NCI-H1694 treated with DMSO at 0.1 percent for 48 hours (cell line): ENCODE results near the gene YWHAQ.
A peak's percentile ranks its signal among the peaks of the same experiment; 100 is the strongest.
"Not testable (repeated sequence)": the region's sequence is repeated elsewhere in the genome, so short reads cannot be mapped to it uniquely, and the experiment has no call there.

Source experiments
- DNase-seq: peaks from one replicate; lab custom pipeline; 2025; lab: John Stamatoyannopoulos, UW

YWHAQ gene

GRCh38 chr2:9594366-9595054 is 36.3 kb downstream of the YWHAQ start:
- DNase-seq: no peak

GRCh38 chr2:9593925-9594324 is 36.9 kb downstream of the YWHAQ start:
- no peak for DNase-seq

DNA sequence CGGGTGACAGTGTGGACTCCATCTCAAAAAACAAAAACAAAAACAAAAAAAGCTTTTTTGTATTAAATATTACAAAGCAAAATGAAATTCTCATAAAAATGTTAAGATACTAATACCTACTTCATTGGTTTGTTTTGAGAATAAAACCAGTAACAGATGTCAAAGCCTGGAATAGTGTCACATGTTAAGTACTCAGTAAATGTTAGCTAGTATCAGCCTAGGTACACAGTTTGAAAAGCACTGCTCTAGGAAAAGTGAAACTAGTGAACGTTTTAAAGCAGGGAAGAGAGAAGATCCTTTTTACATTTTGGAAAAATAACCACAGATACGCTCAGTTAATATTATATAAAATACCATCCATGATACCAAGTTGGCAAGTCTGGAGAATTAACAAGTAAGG is 38.1 kb downstream of the YWHAQ start:
- no peak for DNase-seq

DNA sequence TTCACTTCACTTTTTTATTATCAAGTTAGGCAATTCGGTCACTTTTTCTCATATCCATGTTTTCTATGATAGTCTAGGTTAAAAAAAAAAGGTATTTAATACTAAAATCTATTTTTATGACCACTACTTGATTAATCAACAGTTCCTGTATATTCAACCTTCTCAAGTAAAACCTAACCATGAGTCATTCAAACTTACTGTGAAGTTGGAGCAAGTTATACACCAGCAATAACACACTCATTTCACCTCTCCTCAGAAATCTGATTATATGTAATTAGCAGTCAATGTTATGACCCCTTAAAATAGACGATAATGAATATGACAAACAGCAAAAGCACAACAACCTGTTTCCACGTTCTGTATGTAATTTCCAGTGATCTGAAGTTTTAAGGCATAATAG is 40.2 kb downstream of the YWHAQ start:
- DNase-seq: no peak

DNA sequence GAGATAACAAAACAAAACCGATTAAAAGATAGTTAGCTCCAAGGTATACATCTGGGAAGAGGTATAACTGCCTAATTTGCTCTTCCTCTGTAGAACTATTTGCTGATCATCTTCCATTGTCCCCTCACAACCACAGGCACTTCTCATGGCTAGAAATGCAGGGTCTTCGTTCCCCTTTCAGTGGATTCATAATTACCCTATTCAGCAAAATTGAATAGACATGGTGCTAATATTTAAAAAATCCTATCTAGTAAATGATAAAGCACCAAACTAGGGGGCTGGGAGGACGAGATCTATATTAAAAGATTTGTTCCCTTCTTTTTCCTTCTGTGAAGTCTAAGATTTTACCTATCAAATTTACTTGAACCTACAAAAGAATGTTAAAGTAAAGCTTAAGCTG is 44.3 kb downstream of the YWHAQ start:
- DNase-seq: no peak

DNA sequence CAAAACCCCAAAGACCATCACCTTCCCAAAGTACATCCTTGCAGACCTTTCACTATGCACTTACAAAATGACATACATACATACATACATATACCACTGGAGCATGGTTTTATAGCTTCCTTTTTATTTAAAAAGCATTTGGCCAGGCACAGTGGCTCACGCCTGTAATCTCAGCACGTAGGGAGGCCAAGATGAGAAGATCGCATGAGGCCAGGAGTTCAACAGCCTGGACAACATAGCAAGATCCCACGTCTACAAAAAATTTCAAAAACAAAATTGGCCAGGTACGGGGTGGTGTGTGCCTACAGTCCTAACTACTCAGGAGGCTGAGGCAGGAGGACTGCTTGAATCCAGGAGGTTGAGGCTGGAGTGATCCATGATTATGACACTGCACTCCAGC is 45.3 kb downstream of the YWHAQ start:
- no peak for DNase-seq

DNA sequence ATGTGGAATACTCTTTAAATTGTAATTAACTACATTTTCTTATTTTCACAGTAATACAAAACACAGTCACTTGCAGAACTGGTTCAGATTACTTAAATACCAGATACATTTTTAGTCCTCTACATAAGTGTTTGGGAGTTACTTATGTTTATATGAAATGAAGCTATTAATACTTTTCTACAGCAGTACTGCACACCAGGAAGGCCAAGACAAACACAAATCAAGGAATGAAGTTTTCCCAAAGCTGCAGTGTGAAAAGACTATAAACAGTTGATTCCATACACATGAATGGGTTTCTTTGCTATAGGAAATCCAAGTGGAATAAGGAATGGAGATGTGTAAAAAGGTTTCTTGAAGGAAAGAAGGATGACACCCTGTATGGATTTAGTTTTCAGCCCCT is 45.9 kb downstream of the YWHAQ start:
- DNase-seq: not testable (repeated sequence)

DNA sequence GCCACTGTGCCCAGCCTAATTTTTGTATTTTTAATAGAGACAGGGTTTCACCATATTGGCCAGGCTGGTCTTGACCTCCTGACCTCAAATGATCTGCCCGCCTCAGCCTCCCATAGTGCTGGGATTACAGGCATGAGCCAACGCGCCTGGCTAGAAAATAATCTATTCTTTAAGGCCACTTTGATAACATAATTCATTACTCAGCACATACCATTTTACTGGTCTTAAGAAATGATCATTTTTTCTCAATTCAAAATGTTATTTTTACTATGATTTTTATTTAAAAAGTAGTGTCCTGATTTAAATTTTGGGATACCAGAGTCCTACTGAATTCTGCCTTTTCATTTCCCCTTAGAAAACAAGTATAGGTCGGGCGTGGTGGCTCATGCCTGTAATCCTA is 48.2 kb downstream of the YWHAQ start:
- no peak for DNase-seq

DNA sequence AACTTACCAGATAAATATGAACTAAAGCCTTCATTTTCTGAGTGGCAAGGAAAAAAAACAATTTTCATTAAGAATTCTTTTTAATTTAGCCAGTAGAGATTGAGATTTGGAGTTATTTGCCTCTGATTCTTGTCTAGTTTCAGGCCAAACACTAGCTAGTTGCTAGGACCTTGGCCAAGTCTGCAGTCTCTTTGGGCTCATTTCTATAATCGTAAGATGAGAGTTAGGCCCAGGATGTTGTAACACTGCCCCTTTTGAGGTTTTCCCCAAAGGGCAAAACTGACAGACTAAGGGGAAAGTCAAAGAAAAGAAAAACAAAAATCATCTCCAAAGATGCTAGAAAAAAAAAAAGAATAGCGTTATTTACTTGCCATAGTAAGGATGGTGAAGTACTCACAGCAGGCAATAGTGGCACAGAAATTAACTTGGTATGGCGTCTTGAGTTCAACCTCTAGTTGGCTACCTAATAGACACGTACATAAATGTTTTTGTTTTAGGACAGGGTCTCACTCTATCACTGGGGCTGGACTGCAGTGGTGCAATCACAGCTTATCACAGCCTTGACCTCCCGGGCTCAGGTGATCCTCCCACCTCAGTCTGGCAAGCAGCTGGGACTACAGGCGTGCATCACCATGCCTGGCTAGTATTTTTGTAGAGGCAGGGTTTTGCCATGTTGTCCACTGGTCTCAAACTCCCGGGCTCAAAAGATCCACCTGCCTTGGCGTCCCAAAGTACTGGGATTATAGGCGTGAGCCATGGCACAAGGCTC is 52.1 kb downstream of the YWHAQ start:
- no peak for DNase-seq

DNA sequence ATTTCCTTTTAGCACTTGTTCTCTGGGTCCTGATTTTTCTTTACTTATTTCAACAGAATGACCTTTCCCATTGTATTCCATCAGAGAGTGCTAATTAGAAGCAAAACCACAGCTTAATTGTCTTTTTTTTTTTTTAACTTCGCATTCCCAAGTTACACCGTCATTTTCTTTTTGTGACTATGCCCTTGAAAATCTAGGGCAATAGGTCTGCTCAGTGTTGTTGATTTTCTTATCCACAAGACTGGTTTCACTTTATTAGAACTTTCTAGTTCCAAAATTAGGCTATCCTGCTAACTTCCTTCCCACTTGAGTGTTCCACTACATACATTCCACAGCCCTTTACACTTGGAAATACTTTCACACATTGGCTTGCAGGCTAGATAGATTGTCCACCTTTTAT is 56.5 kb downstream of the YWHAQ start:
- no peak for DNase-seq

DNA sequence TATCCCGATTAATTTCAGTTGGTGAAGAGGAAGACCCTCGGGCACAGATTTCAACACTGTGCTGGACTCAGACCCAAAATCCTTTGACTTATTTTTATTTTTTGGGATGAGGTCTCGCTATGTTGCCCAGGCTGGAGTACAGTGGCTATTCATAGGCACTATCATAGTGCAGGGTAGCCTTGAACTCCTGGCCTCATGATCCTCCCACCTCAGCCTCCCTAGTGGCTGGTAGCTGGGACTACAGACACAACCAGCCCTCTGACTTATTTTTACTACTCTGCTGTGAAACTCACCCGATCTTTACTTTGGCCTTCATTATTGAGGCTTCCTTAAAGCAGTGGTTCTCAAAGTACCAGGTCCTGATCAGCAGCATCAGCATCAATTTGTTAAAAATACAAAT is 57.0 kb downstream of the YWHAQ start:
- DNase-seq: no peak

GRCh38 chr2:9573013-9573720 is 57.6 kb downstream of the YWHAQ start:
- DNase-seq: no peak

DNA sequence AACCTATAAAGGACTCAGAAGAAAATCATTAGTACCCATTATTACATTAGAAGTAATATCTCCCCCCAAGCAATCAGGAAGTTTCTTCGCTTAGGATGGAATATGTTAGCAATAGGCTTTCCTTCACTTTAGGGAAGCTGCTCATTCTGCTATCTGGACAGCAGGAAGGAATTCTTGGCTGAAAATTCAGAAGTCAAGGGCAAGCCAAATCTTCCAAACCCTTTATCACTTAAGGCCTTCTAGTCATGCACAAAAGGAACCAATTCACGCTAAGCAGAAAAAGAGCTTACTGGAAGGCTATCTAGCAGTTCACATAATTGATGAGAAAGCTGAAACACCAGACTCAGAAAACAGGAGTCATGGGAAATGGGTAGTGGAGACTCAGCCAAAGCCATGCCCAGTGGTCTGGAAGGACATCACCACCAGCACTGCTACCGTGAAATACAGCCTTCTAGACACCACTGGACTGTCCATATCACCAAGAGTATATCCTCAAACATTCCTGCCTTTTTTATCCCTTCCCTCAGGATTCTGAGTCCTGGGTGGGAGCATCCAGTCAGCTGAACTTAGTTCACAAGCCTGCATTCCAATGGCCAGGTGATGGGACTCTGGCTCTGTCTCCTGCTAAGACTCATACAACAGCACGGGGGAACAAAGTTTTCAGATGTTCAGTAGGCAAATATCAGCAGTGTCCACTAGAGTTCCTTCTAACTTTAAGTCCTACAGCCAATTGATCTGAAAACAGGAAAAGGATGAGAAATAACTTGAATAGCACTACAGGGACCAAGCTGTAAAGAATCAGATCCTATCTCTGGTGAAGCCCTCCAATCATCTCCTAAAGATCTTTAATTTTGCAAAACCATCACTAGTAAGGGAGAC is 60.4 kb downstream of the YWHAQ start:
- no peak for DNase-seq

- no peak for DNase-seq
Observed at GRCh38 chr2:9565436-9566153, 65.2 kb downstream of the YWHAQ start.

GRCh38 chr2:9560628-9561027 is 70.2 kb downstream of the YWHAQ start:
- no peak for DNase-seq

- no peak for DNase-seq
Observed at GRCh38 chr2:9558948-9559381, 71.8 kb downstream of the YWHAQ start.

DNA sequence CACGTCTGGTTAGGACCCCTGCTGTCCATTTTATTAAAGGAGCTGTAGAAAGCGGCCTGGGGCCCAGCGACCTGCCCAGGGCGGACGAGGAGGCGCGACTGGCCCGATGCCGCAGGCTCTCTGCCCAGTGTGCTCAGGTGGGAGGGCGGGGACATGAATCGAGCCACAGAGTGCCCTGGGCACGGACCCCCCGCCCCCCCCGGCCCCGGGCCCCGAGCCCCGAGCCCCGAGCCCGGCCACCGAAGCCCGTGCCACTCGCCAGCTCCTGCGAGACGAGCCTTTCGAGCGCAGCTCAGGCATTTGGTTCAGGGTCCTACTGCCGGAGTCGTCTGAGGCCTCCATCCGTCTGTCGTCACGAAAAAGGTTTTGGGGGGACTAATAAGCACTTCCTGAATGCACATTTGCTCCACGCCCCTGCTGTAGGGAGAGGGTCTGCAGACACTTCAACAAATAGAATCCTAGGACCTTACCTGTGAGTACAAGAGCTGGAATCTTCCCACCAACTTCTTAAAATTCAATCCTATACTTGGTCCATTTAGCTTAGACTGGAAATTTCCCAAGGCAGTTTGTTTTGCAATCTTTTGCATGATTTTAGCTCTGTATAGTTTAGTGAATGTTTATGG is 74.6 kb downstream of the YWHAQ start:
- DNase-seq: peak; percentile 66

DNA sequence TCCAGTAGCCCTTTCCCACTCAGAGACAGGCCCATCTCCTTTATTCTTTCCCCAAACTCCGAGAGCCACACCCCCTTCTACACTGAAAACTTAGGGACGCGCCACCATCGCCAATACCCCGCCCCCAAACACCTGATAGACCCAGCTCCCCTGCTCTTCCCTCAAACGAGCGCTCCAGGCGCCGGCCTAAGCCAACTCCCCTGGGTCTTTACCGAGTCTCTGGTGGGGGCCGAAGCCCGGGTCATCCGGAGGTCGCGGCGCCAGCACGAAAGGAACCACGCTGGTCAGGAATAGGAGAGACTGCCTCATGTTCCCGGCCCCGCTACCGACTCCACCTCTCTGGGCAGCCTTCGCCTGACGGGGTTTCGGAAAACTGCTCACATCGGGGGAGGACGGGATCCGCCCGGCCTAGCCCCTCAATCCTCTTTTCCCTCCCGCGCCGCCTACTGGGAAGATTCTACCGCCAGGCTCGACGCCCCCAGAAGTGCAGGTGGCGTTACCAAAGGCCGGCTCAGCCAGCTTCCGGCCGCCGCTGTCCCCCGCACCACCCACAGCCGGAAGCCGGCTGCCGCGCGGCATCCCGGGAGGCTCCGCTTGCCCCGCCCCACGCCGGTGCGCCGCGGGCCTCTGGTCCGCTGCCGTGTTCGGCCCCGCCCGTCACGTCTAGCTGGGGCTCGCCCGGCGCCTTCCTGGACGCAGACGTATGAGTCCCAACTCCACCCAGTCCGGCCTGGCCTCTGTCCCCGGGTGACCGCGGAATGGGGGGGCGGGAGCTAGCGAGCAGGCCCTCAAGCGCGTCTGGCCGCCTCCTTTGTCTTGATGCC is 75.3 kb downstream of the YWHAQ start, which contains the start of gene ADAM17:
TSS of gene ADAM17 (minus strand) at position 534 of the 824 bp plus-strand sequence. CDS start at position 309, 225 bp downstream.
- peak; percentile 95 for DNase-seq

DNA sequence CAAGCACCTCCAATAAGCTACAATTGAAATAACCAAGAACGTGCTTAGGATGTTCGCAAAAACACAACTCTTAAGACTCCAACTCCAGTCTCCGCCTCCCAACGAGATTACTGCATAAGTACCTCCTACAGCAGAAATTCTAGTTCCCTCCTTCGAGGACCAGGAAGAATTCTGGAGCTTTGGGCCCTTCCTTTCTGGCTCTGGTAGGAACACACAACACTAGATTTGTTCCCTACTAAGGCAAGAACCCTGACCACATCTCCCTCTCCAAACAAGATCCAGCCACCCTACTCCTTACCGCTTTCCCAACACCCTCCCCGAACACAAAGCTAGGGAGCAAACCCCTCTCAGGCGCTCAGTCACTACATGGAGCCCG is 75.9 kb downstream of the YWHAQ start:
- DNase-seq: no peak
